ENCODE measurements around the gene KPTN. TPM values are rescaled to one million over a fixed set of nuclear protein-coding genes. Genes with fewer than 3 reads are reported as not detected.
A peak's percentile ranks its signal among the peaks of the same experiment; 100 is the strongest.

The KPTN gene
- total RNA-seq, 1 donor from 2014 or later = 9.1 TPM

DNA sequence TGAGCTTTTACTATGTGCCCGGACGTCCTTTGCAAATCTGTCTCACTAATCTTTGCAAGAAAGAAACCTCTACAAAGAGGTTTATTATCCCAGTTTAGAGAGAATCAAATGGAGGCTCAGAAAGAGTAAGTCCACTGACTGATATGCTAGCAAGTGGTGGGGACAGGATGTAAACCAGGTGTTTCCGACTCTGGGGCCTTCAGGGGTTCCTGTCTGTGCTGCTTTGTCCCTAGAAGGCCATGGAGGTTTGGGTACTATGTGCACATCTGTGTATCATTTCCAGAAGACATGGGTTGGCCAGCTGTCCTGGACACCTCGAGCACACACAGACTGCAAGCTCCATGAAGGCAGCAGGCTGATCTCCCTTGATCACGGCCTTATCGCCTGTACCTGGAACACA, 1.2 kb upstream of the KPTN start:
- TF ChIP-seq, protein P1, sequence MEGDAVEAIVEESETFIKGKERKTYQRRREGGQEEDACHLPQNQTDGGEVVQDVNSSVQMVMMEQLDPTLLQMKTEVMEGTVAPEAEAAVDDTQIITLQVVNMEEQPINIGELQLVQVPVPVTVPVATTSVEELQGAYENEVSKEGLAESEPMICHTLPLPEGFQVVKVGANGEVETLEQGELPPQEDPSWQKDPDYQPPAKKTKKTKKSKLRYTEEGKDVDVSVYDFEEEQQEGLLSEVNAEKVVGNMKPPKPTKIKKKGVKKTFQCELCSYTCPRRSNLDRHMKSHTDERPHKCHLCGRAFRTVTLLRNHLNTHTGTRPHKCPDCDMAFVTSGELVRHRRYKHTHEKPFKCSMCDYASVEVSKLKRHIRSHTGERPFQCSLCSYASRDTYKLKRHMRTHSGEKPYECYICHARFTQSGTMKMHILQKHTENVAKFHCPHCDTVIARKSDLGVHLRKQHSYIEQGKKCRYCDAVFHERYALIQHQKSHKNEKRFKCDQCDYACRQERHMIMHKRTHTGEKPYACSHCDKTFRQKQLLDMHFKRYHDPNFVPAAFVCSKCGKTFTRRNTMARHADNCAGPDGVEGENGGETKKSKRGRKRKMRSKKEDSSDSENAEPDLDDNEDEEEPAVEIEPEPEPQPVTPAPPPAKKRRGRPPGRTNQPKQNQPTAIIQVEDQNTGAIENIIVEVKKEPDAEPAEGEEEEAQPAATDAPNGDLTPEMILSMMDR (IDR thresholded peaks at IDR 0.05) = no peak
- Mint-ChIP-seq H3K4me1 (ENCODE audit: low read depth) (peaks cover 20% of the 10 kb centered on the region), H3K4me3 (ENCODE audit: unreplicated experiment) (peak overlapping the region; percentile 98), H3K9me3 (ENCODE audit: low read depth) (no peaks in the 10 kb centered on the region), H3K27ac (ENCODE audit: unreplicated experiment) (peak overlapping the region; percentile 99), H3K27me3 (ENCODE audit: low read depth) (no peaks in the 10 kb centered on the region), H3K36me3 (ENCODE audit: low read depth) (peaks cover 3% of the 10 kb centered on the region)
- no peak for DNase-seq (ENCODE audit: low spot score)

- TF ChIP-seq, protein P1 (IDR thresholded peaks at IDR 0.05) = no peak
- Mint-ChIP-seq H3K9me3 (ENCODE audit: low read depth) (no peaks in the 10 kb centered on the region), H3K36me3 (ENCODE audit: low read depth) (no peaks in the 10 kb centered on the region), H3K27ac (ENCODE audit: unreplicated experiment) (no peak overlapping the region), H3K4me1 (ENCODE audit: low read depth) (peaks cover 20% of the 10 kb centered on the region), H3K4me3 (ENCODE audit: unreplicated experiment) (peak overlapping the region; percentile 98), H3K27me3 (ENCODE audit: low read depth) (no peaks in the 10 kb centered on the region)
- no peak for DNase-seq (ENCODE audit: low spot score)
Observed at GRCh38 chr19:47483200-47483599, 819 bp downstream of the KPTN start.

- TF ChIP-seq, protein P1 (IDR thresholded peaks at IDR 0.05) = no peak
- Mint-ChIP-seq H3K4me3 (ENCODE audit: unreplicated experiment) (no peak overlapping the region), H3K36me3 (ENCODE audit: low read depth) (no peaks in the 10 kb centered on the region), H3K27me3 (ENCODE audit: low read depth) (no peaks in the 10 kb centered on the region), H3K9me3 (ENCODE audit: low read depth) (no peaks in the 10 kb centered on the region), H3K27ac (ENCODE audit: unreplicated experiment) (no peak overlapping the region), H3K4me1 (ENCODE audit: low read depth) (peaks cover 20% of the 10 kb centered on the region)
- no peak for DNase-seq (ENCODE audit: low spot score)
Observed at GRCh38 chr19:47481460-47482052, 2.5 kb downstream of the KPTN start.

- TF ChIP-seq, protein P1 (IDR thresholded peaks at IDR 0.05) = no peak
- Mint-ChIP-seq H3K9me3 (ENCODE audit: low read depth) (no peaks in the 10 kb centered on the region), H3K4me3 (ENCODE audit: unreplicated experiment) (peak overlapping the region; percentile 47), H3K27me3 (ENCODE audit: low read depth) (no peaks in the 10 kb centered on the region), H3K36me3 (ENCODE audit: low read depth) (no peaks in the 10 kb centered on the region), H3K4me1 (ENCODE audit: low read depth) (peaks cover 20% of the 10 kb centered on the region), H3K27ac (ENCODE audit: unreplicated experiment) (no peak overlapping the region)
- DNase-seq (ENCODE audit: low spot score) = no peak
Observed at GRCh38 chr19:47480658-47481057, 3.4 kb downstream of the KPTN start.

- H3K9me3 Mint-ChIP-seq (ENCODE audit: low read depth) = no peaks in the 10 kb centered on the region
- H3K4me3 Mint-ChIP-seq (ENCODE audit: unreplicated experiment) = peak overlapping the region; percentile 47
- TF ChIP-seq, protein P1 (IDR thresholded peaks at IDR 0.05) = no peak
- peaks cover 19% of the 10 kb centered on the region for H3K4me1 Mint-ChIP-seq (ENCODE audit: low read depth)
- no peak overlapping the region for H3K27ac Mint-ChIP-seq (ENCODE audit: unreplicated experiment)
- H3K27me3 Mint-ChIP-seq (ENCODE audit: low read depth) = no peaks in the 10 kb centered on the region
- DNase-seq (ENCODE audit: low spot score) = peak; percentile 70
- H3K36me3 Mint-ChIP-seq (ENCODE audit: low read depth) = peaks cover 3% of the 10 kb centered on the region
Observed at GRCh38 chr19:47479701-47480503, 4.1 kb downstream of the KPTN start.

Measured in chondrocyte (in vitro differentiated cells).